ENCODE measurements around the gene SULT6B1.

DNA sequence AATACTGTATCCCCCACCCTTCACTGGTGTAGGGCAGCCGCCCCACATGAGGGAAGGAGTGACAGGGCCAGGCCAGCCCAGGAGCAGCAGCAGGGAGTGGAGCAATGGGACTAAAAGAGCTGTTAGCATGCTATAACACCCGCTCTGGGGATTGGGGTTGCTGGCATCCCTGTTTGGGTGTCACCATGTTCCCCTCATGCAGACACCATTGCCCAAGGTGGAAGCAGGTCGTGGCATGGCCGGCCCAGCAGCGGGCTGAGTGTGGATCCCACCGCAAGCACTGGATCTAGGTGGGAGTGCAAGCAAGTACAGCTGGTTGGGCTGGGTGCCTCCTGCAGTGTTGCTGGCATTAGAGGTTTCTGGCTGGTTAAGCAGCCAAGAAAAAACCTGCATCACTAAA lies 3.3 kb upstream of the SULT6B1 start:
- TF ChIP-seq, protein P1, sequence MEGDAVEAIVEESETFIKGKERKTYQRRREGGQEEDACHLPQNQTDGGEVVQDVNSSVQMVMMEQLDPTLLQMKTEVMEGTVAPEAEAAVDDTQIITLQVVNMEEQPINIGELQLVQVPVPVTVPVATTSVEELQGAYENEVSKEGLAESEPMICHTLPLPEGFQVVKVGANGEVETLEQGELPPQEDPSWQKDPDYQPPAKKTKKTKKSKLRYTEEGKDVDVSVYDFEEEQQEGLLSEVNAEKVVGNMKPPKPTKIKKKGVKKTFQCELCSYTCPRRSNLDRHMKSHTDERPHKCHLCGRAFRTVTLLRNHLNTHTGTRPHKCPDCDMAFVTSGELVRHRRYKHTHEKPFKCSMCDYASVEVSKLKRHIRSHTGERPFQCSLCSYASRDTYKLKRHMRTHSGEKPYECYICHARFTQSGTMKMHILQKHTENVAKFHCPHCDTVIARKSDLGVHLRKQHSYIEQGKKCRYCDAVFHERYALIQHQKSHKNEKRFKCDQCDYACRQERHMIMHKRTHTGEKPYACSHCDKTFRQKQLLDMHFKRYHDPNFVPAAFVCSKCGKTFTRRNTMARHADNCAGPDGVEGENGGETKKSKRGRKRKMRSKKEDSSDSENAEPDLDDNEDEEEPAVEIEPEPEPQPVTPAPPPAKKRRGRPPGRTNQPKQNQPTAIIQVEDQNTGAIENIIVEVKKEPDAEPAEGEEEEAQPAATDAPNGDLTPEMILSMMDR (conservative IDR thresholded peaks at IDR 0.05) = no peak
- TF ChIP-seq EZH2 (IDR thresholded peaks at IDR 0.05; ENCODE audit: low read depth) = no peak

Measured in PC-9 (cell line).